Endothelial cell of umbilical vein (primary cell): ENCODE data around the gene ARID3B. TPM values are rescaled to one million over a fixed set of nuclear protein-coding genes. Genes with fewer than 3 reads are reported as not detected.

ENCODE experiments used
- BruUV-seq: library from RNA; stranded (reverse); fragments of 400-500 nt; replicated peaks from 2 replicates; lab custom pipeline; 2021; lab: Mats Ljungman, UMichigan
- CTCF ChIA-PET: fragments of 300-600, 350-600 bp; sonication (Branson Sonifier 250); formaldehyde crosslinking; loops from one replicate; lab custom pipeline; 2021; ENCODE audit warnings: antibody characterized with exemption, inconsistent platforms; lab: Charles Lee
- POLR2A ChIA-PET: fragments of 300-600, 350-600 bp; sonication (Branson Sonifier 250); formaldehyde crosslinking; loops from one replicate; lab custom pipeline; 2021; ENCODE audit warnings: antibody characterized with exemption, inconsistent platforms; lab: Charles Lee
- DNase-seq: peaks from one replicate; pipeline ENCODE4 v3.0.0-alpha.2; 2011; ENCODE audit warnings: low read depth, low spot score
- FAIRE-seq: peaks from 2 replicates; lab custom pipeline; 2011; peaks lifted over from hg19 to GRCh38; lab: Jason Lieb, UNC
- H2AFZ ChIP-seq: 2 replicates; pipeline ENCODE4 v1.6.0; 2012; ENCODE audit warnings: low read depth, low read length, control low read depth, inconsistent platforms
- H3K27ac ChIP-seq: 2 replicates; pipeline ENCODE4 v1.5.1; 2011; ENCODE audit warnings: low read depth, mild to moderate bottlenecking, control low read depth, low read length, moderate library complexity; ENCODE audit not compliant: insufficient read depth
- H3K27me3 ChIP-seq, 2 experiments: 2 replicates each; pipeline versions ENCODE4 v1.6.0 to v1.6.1; 2011; ENCODE audit warnings: low read length in 2 of 2, mixed read lengths in 1 of 2; ENCODE audit not compliant: control insufficient read depth in 2 of 2, insufficient read depth in 2 of 2
- H3K36me3 ChIP-seq, 2 experiments: 2 replicates in 1 of 2; 3 replicates in 1 of 2; pipeline ENCODE4 v1.5.1; 2011; ENCODE audit warnings: low read length in 2 of 2, mild to moderate bottlenecking in 1 of 2, moderate library complexity in 1 of 2; ENCODE audit not compliant: control insufficient read depth in 2 of 2, insufficient read depth in 2 of 2; ENCODE audit errors: extremely low read depth in 1 of 2
- H3K4me1 ChIP-seq: 3 replicates; pipeline ENCODE4 v1.5.1; 2011; ENCODE audit warnings: mild to moderate bottlenecking, low read length; ENCODE audit not compliant: control insufficient read depth, insufficient read depth; ENCODE audit errors: extremely low read depth
- H3K4me2 ChIP-seq: 2 replicates; pipeline ENCODE4 v1.6.1; 2011; ENCODE audit warnings: low read length, control low read depth, mixed read lengths; ENCODE audit not compliant: insufficient read depth
- H3K4me3 ChIP-seq, 3 experiments: fragments of 200-600 bp in 1 of 3; sonication (generic), shearing (Covaris generic) in 1 of 3; replicated peaks in 1 of 3; 2 replicates each; pipeline ENCODE4 v1.5.1; 2011 to 2016; ENCODE audit warnings: control low read depth in 3 of 3, low read length in 3 of 3, mild to moderate bottlenecking in 2 of 3, inconsistent platforms in 1 of 3, low read depth in 1 of 3, moderate library complexity in 1 of 3; ENCODE audit not compliant: insufficient read depth in 1 of 3
- H3K79me2 ChIP-seq: 2 replicates; pipeline ENCODE4 v1.6.0; 2012; ENCODE audit warnings: low read length, inconsistent platforms; ENCODE audit not compliant: control insufficient read depth, insufficient read depth
- H3K9ac ChIP-seq: replicated peaks from 2 replicates; pipeline ENCODE3; 2011; ENCODE audit warnings: low read length, control low read depth; ENCODE audit not compliant: insufficient read depth; ENCODE audit errors: extremely low read depth
- H3K9me1 ChIP-seq: replicated peaks from 3 replicates; pipeline ENCODE4 v1.6.0; 2011; ENCODE audit warnings: mild to moderate bottlenecking, low read length; ENCODE audit not compliant: control insufficient read depth, insufficient read depth; ENCODE audit errors: extremely low read depth
- H3K9me3 ChIP-seq: replicated peaks from 2 replicates; pipeline ENCODE4 v1.5.1; 2012; ENCODE audit warnings: low read length, inconsistent platforms; ENCODE audit not compliant: control insufficient read depth, insufficient read depth
- H4K20me1 ChIP-seq: replicated peaks from 2 replicates; pipeline ENCODE3; 2011; ENCODE audit warnings: mild to moderate bottlenecking, low read length; ENCODE audit not compliant: control insufficient read depth, insufficient read depth; ENCODE audit errors: extremely low read depth
- GATA2 ChIP-seq: IDR thresholded peaks from 2 replicates; pipeline ENCODE4 v1.7.0; 2011; ENCODE audit warnings: low read depth, mild to moderate bottlenecking, moderate library complexity, mixed read lengths, low read length; ENCODE audit not compliant: insufficient read length, insufficient read depth
- JUN ChIP-seq: IDR thresholded peaks from 2 replicates; pipeline ENCODE4 v1.6.1; 2011; ENCODE audit warnings: borderline replicate concordance, low read depth; ENCODE audit not compliant: insufficient read length, insufficient read depth
- POLR2A ChIP-seq: IDR thresholded peaks from 2 replicates; pipeline ENCODE4 v1.6.1; 2012; ENCODE audit warnings: low read depth, mild to moderate bottlenecking, control low read depth, low read length
- POLR2AphosphoS5 ChIP-seq: IDR thresholded peaks from 2 replicates; pipeline ENCODE4 v1.6.1; 2012; ENCODE audit warnings: low read depth, mild to moderate bottlenecking, control low read depth, low read length, moderate library complexity; ENCODE audit not compliant: insufficient read depth
- dilution Hi-C: fragments of 300-500 bp; cut with MboI; formaldehyde crosslinking; loops from one replicate; pipeline ENCODE4 v1.15.0; 2019; ENCODE audit warnings: low sequenced_read_pairs; ENCODE audit not compliant: extremely low pct_ligation_motif_present
- intact Hi-C: fragments of 100-400 bp; cut with micrococcal nuclease; formaldehyde crosslinking; loops from one replicate; pipeline ENCODE4 v1.10.0; 2022
- polyA plus RNA-seq, 4 experiments: library from polyadenylated mRNA; depleted of rRNA in 3 of 4; stranded (reverse) in 3 of 4; unstranded in 1 of 4; fragments of >200 nt; gene quantifications; 2 replicates each; pipeline versions ENCODE4 v1.2.1 to v1.2.3, GENCODE V29; 2011 to 2012; ENCODE audit warnings: missing spikeins in 1 of 4
- total RNA-seq: library from RNA; stranded (reverse); gene quantifications from 2 replicates; pipeline ENCODE4 v1.2.3, GENCODE V29; 2021
- TF ChIP-seq, protein P1 (sequence below): IDR thresholded peaks from 2 replicates; pipeline ENCODE4 v1.6.1; 2011; ENCODE audit not compliant: insufficient read depth, insufficient read length
- TF ChIP-seq, protein P2 (sequence below), 2 donors: IDR thresholded peaks; 1 replicate in 1 of 2; 2 replicates in 1 of 2; pipeline ENCODE4 v1.5.1; 2011; ENCODE audit warnings: low read length in 2 of 2, mild to moderate bottlenecking in 2 of 2, moderate library complexity in 2 of 2, control low read depth in 1 of 2, inconsistent platforms in 1 of 2, low read depth in 1 of 2; ENCODE audit not compliant: insufficient read depth in 1 of 2; ENCODE audit errors: extremely low read depth in 1 of 2

Gene ARID3B
- total and polyA plus RNA-seq, 2 donors (not counting 3 experiments of a cell fraction or from before 2014, with no cell fraction given): 6.2 to 10.0 TPM

DNA sequence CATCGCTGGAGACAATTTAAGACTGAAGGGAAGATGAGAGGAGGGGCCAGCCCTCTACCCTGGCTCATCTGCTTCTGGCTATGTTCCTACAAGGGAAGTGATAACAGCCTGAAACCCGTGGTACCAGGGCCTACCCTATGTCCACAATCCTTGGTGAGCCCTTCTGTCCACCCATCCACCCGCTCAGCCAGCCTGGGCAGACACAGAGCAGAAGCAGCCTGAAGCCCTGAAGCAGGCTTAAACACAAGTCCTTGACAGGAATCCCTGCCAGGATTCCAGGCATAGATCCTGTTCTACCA is 90.0 kb downstream of the ARID3B start:
- TF ChIP-seq, protein P1, sequence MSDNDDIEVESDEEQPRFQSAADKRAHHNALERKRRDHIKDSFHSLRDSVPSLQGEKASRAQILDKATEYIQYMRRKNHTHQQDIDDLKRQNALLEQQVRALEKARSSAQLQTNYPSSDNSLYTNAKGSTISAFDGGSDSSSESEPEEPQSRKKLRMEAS: no peak
- TF ChIP-seq POLR2AphosphoS5 (no peak), POLR2A (no peak), GATA2 (no peak), JUN (no peak)
- TF ChIP-seq, protein P2, sequence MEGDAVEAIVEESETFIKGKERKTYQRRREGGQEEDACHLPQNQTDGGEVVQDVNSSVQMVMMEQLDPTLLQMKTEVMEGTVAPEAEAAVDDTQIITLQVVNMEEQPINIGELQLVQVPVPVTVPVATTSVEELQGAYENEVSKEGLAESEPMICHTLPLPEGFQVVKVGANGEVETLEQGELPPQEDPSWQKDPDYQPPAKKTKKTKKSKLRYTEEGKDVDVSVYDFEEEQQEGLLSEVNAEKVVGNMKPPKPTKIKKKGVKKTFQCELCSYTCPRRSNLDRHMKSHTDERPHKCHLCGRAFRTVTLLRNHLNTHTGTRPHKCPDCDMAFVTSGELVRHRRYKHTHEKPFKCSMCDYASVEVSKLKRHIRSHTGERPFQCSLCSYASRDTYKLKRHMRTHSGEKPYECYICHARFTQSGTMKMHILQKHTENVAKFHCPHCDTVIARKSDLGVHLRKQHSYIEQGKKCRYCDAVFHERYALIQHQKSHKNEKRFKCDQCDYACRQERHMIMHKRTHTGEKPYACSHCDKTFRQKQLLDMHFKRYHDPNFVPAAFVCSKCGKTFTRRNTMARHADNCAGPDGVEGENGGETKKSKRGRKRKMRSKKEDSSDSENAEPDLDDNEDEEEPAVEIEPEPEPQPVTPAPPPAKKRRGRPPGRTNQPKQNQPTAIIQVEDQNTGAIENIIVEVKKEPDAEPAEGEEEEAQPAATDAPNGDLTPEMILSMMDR (IDR thresholded peaks at IDR 0.05; ENCODE audit: extremely low read depth in 1 of 2, insufficient read depth in 1 of 2, low read depth in 1 of 2, low read length in 2 of 2): no peak
- no peaks in the 10 kb centered on the region for H4K20me1 ChIP-seq
- FAIRE-seq: no peak

More for the DNA sequence above, 90.0 kb downstream of the ARID3B start:
- BruUV-seq: no TSS peak
- ChIA-PET POLR2A (no interaction called here), CTCF (interaction anchor here (0.7 to 18.1 kb wide), 20 partner anchors 10 to 320 kb away, joined by 3 to 696 read pairs (median 8); partner anchors contain the start of genes CSK and UBL7)
- Histone ChIP-seq H3K4me3 (no peak overlapping the region), H3K79me2 (no peaks in the 10 kb centered on the region), H2AFZ (no peak overlapping the region), H3K9me3 (no peaks in the 10 kb centered on the region), H3K27me3 (no peaks in the 10 kb centered on the region), H3K9ac (no peak overlapping the region), H3K36me3 (peaks cover 4 to 57% of the 10 kb centered on the region in 2 experiments), H3K9me1 (no peaks in the 10 kb centered on the region), H3K4me1 (no peaks in the 10 kb centered on the region), H3K27ac (no peak overlapping the region), H3K4me2 (no peak overlapping the region)
- no peak for DNase-seq
- intact Hi-C loops (no loop called here), dilution Hi-C loops (loop anchor here (25.0 kb wide), 1 partner anchor 131 kb away; no protein-coding TSS in a partner anchor)
